Erythroblast (primary cell): ENCODE results near the gene TTLL6.
"Not testable (repeated sequence)": the region's sequence is repeated elsewhere in the genome, so short reads cannot be mapped to it uniquely, and the experiment has no call there.

Experiments used
- DNase-seq, 2 experiments: peaks; one replicate each; lab custom pipeline; 2025; lab: John Stamatoyannopoulos, UW
- GATA1 ChIP-seq: IDR thresholded peaks from 2 replicates; pipeline ENCODE4 v1.6.1; 2011; ENCODE audit warnings: low read depth, mild to moderate bottlenecking, control low read depth, low read length, moderate library complexity
- POLR2A ChIP-seq: IDR thresholded peaks from 2 replicates; pipeline ENCODE4 v1.6.1; 2011; ENCODE audit warnings: mild to moderate bottlenecking, low read length

TTLL6 gene

DNA sequence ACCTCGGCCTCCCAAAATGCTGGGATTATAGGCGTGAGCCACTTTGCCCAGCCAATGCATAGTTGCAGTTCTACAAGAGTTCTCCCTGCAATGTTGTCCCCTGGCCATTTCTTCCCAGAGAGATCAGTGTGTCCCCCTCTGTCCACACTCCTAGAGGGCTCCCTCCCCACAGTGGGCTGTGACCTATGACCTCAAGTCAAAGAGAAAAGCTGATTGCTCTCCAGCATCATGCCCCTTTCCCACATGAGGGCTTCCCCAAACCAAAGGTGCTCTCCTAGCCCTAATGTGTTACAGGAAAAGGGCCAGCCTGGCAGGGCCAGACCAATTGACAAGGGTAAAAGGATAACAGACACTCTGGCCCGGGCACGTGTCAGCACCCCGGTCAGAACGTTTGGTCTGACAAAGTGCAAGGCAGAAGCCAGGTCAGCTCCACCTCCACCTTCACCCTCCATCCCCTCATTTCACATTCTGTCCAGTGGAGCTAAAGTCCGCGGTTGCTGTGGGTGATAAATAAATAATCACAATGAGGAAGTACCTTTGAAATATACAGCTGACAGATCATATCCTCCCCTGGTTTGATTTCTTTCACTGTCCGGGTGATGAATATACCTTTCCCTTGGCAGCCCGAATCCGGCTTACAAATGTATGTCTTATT lies 17.8 kb downstream of the TTLL6 start:
- no peak for DNase-seq

DNA sequence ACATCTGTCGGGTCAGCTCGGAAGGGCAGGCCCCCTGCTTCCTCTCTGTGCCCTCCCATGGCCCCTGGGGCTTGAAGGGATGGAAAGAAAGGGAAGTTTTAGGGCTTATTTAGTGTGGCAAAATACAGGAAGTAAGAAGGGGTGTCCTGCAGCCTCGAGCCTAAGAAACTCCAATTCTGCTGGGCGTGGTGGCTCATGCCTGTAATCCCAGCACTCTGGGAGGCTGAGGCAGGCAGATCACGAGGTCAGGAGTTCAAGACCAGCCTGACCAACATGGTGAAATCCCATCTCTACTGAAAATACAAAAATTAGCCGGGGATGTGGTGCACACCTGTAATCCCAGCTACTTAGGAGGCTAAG lies 20.9 kb downstream of the TTLL6 start:
- not testable (repeated sequence) for DNase-seq

More for the DNA sequence above, 17.8 kb downstream of the TTLL6 start:
- TF ChIP-seq POLR2A (no peak), GATA1 (no peak)

DNA sequence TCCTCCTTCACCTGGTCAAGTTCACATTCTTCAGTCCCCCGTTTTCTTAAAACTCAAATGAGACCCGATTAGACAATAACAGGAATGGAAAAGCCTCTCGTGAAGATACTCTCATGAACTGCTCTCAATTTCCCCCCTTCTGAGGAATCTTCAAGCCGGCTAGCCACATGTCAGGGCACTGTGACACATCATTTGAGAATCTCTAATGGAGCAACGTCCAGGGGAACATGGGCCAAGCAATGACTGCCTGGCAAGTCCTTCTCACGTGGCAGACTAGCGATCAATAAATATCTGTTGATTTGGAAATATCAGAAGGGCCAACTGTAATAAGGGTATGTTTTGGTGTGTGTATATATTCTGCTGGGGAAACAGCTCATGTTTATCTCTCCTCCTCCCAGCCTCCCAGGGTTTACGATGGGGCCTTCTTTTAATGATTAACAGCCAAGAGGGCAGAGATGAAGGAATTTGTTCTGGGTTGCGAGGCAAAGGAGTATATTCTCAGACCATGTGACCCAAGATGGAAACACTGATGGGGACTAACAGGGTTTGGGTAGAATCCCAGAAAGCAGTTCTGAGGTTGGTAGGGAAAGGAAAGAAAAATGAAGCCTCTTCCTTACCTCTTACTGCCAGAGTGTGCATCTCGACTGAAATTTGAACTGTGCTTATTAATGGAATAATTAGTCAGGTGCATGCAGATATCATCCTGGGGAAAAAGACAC lies 21.4 kb downstream of the TTLL6 start:
- no peak for TF ChIP-seq GATA1
- no peak for TF ChIP-seq POLR2A

DNA sequence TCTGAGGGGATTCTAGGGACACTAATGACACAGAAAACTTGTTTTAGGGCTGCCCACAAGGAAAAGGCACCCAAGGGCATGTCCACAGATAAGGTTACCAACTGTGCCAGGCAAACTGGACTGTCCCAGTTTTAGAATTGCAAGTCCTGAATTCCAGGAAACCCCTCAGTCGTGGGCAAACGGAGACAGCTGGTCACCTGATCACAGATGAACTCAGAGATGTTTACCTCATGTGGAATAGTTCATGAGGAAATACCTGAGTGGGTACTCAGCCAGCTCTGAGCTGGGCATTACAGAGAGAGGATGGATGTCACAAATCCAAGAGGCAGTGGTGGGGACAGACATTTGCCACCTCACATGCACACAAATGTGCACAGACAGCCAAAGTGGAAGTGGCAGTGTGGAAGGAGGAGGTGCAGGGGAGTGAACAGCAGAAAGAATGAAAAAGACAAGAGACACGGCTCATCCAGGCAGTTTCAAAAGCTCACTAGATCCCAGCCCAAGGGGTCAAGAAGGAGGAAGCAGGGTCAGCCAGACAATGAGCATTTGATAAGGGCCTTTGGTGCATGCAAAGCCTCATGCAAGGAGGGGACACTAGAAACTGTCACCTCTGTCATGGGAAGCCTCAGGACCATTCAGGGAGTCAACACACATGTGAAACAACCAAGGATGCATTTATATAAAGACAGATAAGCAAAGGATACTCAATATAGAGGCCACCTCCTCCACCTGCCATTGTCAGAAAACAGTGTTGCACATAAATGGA lies 24.8 kb downstream of the TTLL6 start:
- TF ChIP-seq GATA1 (no peak), POLR2A (no peak)
- DNase-seq = no peak

More for the DNA sequence above, 21.4 kb downstream of the TTLL6 start:
- no peak for DNase-seq

DNA sequence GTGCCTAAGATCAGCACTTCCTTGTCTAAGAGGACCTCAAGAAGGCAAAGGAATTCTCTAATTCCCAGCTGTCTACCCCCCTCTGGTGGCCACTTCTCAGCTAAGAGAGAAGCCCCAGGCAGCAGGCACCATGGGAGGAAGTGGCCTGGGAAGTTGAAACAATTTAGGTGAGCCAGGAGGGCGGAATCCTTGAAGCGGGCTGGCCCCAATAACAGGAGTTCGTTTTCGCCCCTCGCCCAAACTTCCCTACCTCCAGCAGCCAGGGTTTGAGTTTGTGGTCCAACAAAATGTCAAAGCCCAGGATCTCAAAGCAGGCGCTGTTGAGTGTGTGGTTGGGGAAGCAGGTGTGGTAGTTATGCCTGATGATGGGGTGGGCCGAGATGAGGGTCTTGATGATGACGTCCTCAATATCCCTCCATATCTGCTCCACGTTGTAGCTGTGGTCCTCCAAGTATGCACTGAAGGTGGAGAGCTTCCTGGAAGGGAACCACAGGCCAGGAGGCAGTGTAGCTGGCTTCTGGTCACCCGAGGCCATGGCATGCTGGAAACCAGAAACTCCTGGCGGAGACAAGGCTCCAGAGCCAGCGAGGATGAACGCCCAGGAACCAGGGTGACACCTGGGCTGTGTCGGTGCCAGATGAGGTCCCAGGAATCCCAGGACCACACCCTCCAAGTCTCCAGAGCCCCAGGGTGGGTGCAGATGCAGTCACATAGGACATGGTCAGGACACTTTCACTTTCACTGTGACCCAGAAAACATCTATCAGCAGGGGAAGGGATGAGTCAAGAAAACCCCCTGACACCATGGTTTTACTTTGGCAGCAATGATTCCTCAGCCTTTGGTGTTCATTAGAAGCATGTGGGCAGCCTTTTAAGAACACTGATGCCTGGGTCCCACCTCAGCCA lies 25.6 kb downstream of the TTLL6 start:
- TF ChIP-seq POLR2A (no peak), GATA1 (no peak)
- peak; percentile 28 to 54 for DNase-seq

DNA sequence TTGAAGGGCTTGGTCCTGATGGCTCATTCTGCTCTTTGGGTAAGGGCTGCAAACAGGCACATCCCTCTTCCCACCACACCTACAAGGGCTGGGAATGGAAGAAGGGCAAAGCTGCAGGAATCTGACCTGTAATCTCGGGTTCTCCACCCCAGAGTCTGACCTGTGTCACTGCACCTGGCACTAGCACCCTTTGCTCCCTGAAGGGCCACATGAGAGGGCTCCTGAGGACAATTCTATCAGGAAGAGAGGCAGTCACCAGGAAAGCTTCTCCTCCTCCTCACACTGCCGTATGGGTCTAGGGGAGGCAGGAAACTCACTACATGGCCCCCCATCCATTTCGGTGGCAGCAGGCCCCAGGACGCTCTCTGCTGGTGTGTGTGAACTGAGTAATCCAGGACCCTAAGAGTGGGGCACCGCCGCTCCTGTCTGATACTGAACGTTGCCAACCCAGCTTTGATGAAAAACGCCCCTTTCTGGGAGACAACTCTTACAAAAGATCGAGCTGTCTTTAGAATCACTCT lies 26.4 kb downstream of the TTLL6 start:
- no peak for TF ChIP-seq GATA1
- no peak for DNase-seq

DNA sequence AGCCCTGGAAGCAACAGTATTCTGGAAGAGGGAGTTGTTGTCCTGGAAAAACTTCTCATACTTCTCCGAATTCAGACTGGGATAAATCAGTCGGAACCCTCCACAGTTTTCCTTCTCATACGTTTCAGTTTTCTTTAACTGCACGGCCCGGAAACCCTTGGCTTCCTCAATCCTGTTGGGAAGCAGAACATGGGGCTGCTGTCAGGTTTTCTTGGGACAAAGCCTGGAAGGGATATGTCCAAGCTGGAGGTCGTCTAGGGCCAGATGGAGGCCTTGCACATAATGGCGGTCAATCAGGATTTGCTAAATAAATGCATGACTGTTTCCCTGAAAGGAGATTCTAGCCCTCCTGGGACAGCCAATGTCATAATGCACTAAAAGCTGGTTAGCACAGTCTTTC lies 29.2 kb downstream of the TTLL6 start:
- DNase-seq = no peak
- no peak for TF ChIP-seq POLR2A
- TF ChIP-seq GATA1 = no peak

DNA sequence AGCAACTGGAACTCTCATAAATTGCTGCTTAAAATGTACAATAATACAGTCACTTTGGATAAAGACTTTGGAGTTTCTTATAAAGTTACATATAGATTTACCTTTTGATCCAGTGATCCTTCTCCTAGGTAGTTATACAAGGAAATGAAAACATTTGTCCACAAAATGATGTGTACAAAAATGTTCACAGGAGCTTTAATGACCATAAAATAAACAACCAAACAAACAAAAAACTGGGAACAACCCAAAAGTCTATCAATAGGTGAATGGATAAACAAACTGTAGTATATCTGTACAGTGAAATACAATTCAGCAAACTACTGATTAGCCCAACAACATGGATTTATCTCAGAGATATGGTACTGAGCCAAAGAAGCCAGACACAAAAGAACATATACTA lies 37.6 kb downstream of the TTLL6 start:
- TF ChIP-seq GATA1 = no peak
- DNase-seq = no peak

DNA sequence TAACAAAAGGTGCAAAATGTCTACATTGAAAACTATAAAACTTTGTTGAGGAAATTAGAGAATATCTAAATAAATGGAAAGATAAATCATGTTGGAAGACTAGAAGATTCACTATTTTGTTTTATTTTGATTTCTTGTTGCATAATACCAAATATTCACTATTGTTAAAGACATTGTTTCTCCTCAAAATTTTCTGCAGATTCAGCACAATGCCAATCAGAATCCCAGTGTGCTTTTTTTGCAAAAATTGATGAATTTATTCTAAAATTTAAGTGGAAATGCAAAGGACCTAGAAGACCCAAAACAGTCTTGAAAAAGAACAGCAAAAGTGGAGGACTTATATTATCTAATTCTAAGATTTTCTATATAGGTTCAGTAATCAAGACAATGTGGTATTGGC lies 40.4 kb downstream of the TTLL6 start:
- no peak for DNase-seq
- no peak for TF ChIP-seq GATA1
- no peak for TF ChIP-seq POLR2A

DNA sequence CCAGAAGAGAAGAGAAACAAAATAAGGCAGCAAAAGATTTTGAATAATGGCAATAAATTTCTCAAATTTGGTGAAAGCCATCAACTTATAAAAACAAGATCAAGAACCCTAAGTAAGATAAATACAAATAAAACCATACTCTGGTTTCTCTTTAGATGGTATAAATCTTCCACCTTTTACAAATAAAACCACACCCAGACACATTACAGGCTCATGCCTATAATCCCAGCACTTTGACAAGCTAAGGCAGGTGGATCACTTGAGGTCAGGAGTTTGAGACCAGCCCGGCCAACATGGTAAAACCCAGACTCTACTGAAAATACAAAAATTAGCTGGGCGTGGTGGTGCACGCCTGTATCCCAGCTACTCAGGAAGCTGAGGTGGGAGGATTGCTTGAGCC lies 43.8 kb downstream of the TTLL6 start:
- no peak for DNase-seq
- TF ChIP-seq POLR2A (no peak), GATA1 (no peak)

DNA sequence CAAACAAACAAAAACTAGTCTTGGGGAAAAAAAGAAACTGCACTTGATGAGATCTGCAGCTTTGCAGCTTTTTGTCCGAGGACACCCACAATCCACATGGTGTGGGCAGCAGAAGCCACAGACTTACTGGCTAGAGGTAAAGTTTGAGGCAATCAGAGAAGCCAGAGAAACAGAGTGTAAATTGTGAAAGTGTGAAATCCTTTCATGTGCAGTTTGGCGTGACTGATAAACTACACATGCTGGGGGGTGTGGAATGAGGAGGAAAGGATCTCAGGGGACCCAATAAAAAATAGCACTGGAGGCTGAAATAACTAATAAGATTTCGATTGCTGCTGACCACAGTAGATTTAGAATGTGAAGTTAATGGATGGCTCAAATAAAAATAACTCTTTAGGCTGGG lies 46.1 kb downstream of the TTLL6 start:
- DNase-seq = no peak
- no peak for TF ChIP-seq GATA1
- TF ChIP-seq POLR2A = no peak

DNA sequence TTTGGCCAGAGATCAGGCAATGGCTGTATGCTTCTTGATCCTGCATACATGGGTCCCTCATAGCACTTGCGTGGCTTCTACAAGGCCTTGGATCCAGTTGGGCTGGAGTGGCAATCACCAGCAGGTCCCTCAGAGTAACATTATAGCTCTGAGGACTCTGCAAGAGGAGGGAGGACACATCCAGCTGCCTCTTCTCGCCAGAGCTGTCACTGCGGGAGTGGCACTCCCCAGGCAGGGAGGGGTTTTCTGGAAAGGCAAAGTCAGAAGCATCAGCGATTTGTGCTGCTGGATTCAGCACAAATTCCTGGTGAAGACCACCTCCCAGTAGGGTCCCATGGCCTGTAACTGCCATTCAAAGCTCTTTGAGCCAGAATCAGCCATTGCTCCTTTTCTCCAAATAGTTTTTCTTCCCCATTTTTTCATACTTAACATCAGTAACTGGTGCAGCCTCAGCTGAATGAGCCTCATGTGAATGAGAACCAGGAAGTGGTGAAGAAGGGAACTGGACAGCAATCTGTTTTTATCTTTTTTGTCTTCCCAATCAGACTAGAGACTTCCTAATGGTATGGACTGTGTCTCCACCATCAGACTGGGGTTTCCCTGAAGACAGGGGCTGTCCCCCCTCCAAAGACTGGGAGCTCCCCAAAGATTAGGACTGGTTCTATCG lies 47.9 kb downstream of the TTLL6 start:
- TF ChIP-seq GATA1 (no peak), POLR2A (no peak)
- DNase-seq = no peak

DNA sequence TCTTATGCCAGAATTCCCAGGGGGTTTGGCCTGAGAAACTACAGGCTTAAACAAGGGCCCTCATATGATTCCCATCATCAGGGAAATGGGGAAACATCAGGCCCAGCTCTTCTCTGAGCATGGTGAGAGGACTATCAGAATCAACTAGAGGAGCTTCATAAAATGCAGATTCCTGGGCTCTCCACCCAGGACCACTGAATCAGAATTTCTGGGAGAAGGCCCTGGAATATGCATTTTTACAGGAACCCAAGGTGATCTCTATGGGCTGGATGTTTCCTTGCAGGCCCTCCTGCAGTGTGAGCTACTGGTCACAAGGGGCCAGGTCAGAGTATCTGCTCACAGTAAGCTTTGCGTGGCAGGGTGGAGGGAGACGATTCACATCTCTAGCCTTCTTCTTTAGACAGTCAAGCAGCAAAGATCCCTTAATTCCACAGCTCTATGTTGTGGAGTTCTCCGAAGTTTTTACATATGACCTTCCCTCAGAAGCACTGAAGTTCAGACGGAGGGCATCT lies 49.7 kb downstream of the TTLL6 start:
- TF ChIP-seq GATA1 = no peak
- TF ChIP-seq POLR2A = no peak
- DNase-seq = no peak
